Stimulated activated naive CD4-positive, alpha-beta T cell treated with Interleukin-2 at 50 U/mL for 16 hours (primary cell): ENCODE measurements around the gene CASP2.

Experiments used
- DNase-seq: peaks from one replicate; lab custom pipeline; 2025; lab: John Stamatoyannopoulos, UW

The CASP2 gene

DNA sequence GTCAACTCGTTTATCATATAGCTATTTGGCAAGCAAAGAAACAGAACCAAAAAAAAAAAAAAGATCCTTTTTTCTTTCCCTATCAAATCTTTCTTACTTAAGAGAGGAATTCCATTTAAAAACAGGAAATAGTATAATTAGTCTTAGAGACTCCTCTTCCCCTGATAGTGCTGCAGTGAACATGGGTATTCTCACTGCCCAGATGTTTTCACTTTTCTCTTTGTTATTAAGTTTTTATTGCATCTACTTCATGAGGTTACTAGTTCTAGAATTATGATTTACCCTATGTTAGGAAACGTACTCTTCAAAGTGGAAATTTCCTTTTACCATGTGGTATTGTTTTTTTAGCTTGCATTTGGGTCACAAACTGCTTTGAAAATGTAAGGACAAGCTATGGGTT, 8.5 kb downstream of the CASP2 start:
- no peak for DNase-seq

DNA sequence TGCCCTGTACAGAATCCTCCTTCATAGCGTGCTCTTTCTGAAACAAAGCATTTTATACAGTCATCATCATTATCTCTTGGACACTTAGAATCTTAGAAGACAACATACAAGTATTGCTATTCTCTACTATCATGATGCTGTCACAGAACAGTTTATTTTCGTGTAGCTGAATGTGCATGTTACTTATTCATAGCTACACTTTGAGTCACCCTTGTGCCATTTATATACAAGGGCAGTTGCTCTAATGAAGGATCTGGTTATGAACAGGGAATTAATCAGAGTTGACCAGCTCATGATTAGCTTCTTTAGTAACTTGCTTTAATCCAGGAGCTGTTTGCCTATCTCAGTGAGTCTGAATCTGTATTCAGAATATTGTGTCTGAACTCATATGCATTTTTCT, 11.2 kb downstream of the CASP2 start:
- no peak for DNase-seq

GRCh38 chr7:143299840-143300239, 11.7 kb downstream of the CASP2 start:
- DNase-seq: peak; percentile 33

DNA sequence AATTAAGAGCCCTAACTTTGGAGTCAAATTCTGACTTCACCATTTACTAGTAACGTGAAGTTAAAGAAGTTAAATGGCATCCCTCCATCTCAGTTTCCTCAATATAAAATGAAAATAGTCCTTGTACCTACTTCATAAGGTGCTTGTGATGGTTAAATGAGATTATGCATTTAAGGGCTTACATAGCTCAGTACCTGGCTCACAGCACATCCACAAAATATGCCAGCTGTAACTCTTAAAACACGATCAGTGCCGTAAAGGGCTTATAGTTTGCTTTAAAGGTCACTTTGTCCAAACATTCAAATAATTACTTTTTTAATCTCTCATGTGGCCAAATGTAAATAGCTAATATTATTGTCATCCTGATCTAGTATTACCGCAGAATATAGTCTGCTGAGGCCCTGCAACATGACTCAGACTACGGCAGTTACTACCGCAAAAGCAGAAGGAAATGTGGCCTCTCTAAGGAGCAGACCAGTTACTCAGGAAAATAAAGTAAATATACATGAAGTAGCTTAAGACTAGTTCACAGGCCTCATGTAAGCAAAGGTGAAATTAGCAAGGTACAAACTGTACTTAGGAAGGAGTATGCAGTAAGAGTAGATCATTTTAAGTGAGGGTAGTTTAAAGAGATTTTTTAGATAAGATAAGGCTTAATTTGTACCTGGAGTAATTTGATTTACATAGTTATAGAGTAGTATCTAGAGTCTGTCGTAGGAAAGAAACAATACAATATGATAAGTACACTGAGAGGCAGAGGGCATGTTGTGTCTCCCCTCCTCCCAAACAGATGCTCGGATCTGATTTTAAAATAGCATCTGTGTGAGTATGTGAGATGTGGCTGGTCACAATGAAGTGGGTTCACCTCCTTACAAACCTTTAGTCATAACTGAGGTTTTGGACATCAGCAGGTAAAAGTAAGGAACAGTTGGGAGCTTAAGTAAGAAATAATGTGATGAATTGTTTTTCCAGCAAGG, 13.1 kb downstream of the CASP2 start:
- DNase-seq: no peak

DNA sequence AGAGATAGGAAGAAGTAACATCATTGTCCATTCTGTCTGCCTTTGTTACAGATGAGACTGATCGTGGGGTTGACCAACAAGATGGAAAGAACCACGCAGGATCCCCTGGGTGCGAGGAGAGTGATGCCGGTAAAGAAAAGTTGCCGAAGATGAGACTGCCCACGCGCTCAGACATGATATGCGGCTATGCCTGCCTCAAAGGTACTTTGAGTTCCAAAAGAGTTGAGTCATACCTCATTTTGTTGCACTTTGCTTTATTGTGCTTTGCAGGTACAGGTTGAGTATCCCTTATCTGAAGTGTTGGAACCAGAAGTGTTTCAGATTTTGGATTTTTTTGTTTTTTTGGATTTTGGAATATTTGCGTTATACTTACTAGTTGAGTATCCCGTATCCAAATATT, 15.6 kb downstream of the CASP2 start:
- DNase-seq: no peak

- no peak for DNase-seq
These were observed 16.8 kb downstream of the CASP2 start for GRCh38 chr7:143304938-143305337.

DNA sequence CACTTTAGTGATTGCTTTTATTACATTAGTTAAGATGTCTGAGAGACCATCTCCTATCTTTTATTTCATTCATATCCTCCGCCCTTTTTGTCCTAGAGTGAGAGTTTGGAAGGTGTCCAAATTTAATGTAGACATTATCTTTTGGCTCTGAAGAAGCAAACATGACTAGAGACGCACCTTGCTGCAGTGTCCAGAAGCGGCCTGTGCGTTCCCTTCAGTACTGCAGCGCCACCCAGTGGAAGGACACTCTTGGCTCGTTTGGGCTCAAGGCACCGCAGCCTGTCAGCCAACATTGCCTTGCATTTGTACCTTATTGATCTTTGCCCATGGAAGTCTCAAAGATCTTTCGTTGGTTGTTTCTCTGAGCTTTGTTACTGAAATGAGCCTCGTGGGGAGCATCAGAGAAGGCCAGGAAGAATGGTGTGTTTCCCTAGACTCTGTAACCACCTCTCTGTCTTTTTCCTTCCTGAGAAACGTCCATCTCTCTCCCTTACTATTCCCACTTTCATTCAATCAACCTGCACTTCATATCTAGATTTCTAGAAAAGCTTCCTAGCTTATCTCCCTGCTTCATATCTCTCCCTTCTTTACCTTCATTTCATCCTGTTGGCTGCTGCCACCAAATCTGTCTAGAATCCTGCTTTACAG, 17.4 kb downstream of the CASP2 start:
- peak; percentile 58 for DNase-seq

DNA sequence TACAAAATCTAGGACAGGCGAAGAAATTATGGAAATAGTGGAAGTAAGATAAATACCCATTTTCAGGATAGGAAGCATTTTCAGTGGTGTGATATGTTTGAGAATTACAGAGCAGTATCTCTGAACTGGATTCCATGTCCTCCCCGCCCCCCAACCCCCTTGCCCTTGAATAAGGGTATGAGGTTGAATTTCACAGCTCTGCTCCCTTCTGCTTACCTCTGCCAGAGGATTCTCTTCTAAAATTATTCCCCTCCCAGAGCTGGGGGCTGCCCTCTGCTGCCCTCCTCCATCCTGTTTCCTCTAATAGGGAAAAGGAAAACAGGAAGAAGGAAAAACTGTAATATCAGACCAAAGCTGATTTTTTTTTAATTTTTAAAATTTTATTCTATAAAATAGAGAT, 20.5 kb downstream of the CASP2 start:
- DNase-seq: no peak

GRCh38 chr7:143314127-143314526, 26.0 kb downstream of the CASP2 start:
- DNase-seq: no peak

DNA sequence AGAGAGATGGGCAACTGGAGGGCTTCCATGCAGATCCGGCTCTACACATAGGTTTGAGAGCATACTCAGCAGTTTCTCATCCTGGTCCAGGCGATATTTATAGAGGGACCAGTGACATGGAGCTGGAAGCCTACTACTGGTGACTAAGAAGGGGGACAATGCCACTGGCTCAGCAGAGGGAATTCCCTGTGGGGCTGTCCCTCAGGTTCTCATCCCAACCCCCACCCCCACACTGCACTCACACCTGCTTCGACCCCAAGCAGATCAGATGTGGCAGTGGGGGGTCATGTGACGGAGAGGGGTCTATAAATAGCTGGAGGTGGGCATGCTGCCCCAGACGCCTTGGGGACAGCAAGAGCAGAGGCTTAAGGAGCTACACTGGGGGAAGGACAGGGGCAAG, 27.6 kb downstream of the CASP2 start, which contains the start of gene CLCN1:
TSS of gene CLCN1 (plus strand) at position 336 of the 400 bp plus-strand sequence. CDS start 102 bp downstream, outside the sequence.
- no peak for DNase-seq

DNA sequence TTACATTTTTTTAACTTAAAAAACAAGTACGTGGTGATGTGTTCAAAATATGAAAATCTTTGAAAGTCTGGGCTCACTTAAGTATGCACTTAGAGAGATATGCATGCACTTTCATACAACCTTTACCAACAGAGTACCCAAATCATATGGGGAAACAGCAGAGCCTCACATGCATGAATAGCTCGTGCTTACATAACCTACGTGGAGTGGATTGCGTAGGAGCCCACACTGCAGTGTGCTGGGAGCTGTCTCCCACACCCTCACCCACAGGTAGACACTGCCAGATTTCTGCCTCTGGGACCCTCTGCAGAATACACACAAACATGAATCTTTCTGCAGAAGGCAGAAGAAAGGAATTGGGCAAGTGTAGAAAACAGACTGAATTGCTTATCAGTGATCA, 28.3 kb downstream of the CASP2 start:
- DNase-seq: no peak

GRCh38 chr7:143318661-143319060, 30.5 kb downstream of the CASP2 start:
- DNase-seq: no peak

GRCh38 chr7:143320620-143321019, 32.5 kb downstream of the CASP2 start:
- DNase-seq: no peak

DNA sequence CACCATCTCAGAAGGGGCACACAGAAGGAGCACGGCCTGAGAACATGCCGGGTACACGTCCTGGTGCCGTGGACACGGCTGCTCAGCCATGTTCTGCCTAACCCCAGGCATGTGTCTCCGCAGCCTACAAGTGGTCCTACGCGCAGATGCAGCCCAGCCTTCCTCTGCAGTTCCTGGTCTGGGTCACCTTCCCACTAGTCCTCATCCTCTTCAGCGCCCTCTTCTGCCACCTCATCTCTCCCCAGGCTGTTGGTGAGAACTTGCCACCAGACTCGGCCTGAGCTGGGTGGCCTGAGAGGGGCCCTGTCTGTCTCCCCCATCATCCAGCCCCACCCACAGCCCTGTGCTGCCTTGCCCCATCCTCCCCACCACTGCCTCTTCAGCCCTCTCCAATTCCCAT, 33.1 kb downstream of the CASP2 start:
- DNase-seq: no peak

GRCh38 chr7:143321734-143322133, 33.6 kb downstream of the CASP2 start:
- DNase-seq: no peak

DNA sequence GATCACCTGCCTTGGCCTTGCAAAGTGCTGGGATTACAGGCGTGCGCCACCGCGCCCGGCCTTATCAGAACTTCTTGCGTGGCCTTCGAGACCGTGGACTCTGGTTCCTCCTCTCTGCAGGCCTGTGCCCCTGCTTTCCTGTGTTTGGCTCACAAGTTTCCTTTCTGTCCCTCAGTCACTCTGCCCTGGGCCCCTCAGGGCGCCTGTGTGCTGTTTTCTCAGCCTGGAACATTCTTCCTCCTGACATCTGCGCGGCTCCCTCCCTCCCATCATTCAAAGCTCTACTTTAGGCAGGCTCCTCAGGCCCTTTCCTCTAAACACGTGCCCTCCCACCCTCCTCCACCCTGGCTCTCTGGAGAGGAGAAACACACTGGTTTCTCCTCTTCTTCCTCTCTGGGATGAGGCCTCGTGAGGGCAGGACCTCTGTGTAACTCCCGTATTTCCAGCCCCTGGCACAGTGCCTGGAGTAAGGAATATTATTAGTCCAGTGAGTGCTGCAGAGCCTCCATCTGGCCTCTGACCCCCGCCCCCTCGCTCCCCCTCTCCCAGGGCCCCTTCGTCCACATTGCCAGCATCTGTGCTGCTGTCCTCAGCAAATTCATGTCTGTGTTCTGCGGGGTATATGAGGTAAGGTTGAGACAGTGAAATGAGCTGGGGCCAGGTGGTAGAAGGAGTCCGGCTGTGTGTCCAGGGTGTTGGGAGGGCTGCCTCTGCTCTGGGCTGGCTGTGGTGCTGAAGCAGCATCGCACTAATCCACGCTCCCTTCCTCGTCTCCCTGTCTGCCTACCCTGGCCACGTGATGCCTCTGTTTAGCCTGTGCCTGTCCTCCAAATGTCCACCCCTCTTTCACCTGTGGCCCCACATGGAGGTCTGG, 34.8 kb downstream of the CASP2 start:
- no peak for DNase-seq

- no peak for DNase-seq
These were observed 35.5 kb downstream of the CASP2 start for GRCh38 chr7:143323653-143324052.

DNA sequence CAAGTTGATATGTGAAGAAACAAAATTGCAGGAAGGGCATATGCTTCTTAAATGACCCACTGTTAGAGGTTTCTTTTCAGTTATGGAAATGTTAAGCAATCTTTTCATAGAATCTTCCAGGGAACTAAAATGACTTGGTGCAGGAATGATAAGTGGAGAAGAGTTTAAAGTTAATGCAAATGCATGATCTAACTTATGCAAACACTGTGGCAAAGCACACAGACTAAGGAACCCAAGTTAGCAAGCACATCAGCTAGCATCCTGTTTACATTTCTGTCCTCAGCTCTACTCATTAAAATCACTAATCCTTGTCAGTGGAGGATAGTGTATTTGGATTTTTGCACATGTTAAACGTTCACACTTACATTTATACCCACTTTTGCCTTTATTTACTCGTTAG, 37.1 kb downstream of the CASP2 start:
- DNase-seq: no peak

- DNase-seq: no peak
These were observed 39.8 kb downstream of the CASP2 start for GRCh38 chr7:143327903-143328302.

DNA sequence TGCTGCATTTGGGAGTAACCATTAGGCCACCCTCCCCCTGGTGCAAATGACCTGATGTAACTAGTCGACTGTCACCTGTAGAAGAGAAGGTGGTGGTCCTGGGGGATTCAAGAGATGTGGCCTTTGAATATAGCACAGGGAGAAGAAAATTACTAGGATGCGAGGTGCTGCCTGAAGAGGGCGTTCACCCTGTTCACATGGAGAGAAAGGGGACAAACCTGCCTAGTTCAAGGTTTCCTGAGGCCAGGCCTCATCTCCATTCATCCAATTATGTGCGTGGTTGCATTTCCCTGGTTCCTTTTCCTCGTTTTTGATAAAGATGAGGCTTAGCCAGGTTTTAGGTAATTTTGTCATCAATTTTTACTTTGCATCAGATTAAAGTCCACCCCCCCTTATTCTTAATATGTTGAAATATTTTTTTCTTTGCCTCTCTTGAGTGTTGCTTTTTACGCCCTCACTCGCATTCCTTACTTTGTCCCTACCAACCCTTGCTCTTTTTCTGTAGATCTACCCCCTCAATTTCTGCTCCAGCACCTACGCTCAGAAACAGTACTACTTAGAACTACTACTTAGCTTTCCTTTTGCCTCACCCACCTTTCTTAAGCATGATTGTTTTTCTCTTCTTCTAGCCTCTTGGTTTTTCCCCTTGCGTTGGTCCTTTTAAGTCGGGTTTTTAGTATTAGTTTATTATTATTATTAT, 41.5 kb downstream of the CASP2 start:
- no peak for DNase-seq

DNA sequence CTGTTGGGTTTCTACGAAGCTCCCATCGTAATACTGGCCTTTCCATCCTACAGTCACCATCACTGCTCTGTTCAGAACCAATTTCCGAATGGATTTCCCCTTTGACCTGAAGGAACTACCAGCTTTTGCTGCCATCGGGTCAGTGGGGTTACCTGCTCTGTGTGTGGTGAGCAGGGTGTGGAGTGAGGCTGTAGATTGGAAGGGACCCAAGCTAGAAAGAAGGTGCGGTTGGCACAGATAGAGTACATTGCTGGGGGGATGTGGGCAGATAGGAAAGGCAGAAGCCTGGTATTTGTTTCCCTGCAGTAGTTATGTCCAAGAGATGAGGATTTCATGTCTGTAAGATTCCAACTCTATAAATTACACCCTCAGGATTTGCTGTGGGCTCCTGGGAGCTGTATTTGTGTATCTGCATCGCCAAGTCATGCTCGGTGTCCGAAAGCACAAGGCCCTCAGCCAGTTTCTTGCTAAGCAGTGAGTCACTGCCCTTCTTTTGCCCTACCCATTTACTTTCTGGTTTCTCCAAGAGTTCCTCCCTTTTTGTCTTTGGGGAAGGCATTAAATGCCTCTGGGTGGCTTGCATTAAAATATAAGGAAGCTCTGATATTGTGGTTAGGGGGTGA, 43.1 kb downstream of the CASP2 start:
- DNase-seq: no peak
